ENCODE measurements around the gene PLD2.

The PLD2 gene

GRCh38 chr17:4786106-4786511 is 20.8 kb upstream of the PLD2 start, which contains the start of gene VMO1:
TSS of gene VMO1 (minus strand) at chr17:4786364. CDS start at chr17:4786352, 12 bp downstream.
- no peak for TF ChIP-seq CTCF (IDR thresholded peaks at IDR 0.05)
- TF ChIP-seq ZFX (IDR thresholded peaks at IDR 0.05; ENCODE audit: borderline replicate concordance) = no peak
- H3K27ac ChIP-seq = peak within 1 kb of the TSS; percentile 2; the same call in 1 of the 2 replicates

- TF ChIP-seq CTCF (IDR thresholded peaks at IDR 0.05) (no peak), ZFX (IDR thresholded peaks at IDR 0.05; ENCODE audit: borderline replicate concordance) (no peak)
- H3K27ac ChIP-seq = no peak overlapping the region
Observed at GRCh38 chr17:4786516-4786915, 20.4 kb upstream of the PLD2 start.

DNA sequence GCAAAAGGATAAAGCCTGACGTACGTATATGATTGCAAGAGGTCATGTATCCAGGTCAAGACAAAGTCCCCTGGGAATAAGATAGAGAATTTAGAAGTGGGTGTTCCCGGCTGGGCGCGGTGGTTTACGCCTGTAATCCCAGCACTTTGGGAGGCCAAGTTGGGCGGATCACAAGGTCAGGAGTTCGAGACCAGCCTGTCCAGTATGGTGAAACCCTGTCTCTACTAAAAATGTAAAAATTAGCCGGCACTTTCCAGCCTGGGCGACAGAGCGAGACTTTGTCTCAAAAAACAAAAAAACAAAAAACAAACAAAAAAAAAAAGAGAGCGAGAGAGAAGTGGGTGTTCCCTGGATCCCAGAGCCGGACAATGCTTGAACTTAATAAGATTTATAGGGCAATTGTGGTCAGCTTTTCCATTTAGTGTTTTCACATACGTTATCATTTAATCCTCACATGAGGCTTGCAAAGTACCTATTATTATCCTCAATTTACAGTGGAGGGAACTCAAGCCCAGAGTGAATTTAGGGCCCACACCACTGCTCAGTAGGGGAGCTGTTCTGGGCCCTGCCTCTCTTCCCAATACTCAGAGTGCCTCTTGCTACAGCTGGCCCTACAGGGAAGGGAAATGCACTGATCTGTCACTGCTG is 18.7 kb upstream of the PLD2 start:
- peak overlapping the region; percentile 95 for H3K27ac ChIP-seq
- TF ChIP-seq ZFX (IDR thresholded peaks at IDR 0.05; ENCODE audit: borderline replicate concordance) = no peak
- TF ChIP-seq CTCF (IDR thresholded peaks at IDR 0.05) = no peak

- peak within 1 kb of the TSS; percentile 95 for H3K27ac ChIP-seq
- TF ChIP-seq CTCF (IDR thresholded peaks at IDR 0.05) (no peak), ZFX (IDR thresholded peaks at IDR 0.05; ENCODE audit: borderline replicate concordance) (no peak)
Observed at GRCh38 chr17:4788807-4789700, 17.9 kb upstream of the PLD2 start, which contains the start of gene GLTPD2. TSS of gene GLTPD2 (plus strand) at chr17:4788964. CDS start at chr17:4789012, 48 bp downstream.

DNA sequence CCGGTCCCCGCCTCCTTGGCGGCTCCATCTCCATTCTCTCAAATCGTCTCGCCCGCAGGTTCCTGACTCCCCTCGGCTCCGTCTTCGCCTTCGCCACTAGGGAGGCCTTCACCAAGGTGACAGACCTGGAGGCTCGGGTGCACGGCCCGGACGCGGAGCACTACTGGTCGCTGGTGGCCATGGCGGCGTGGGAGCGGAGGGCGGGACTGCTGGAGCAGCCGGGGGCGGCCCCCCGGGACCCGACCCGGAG is 17.3 kb upstream of the PLD2 start:
- TF ChIP-seq CTCF (IDR thresholded peaks at IDR 0.05) = no peak
- peak overlapping the region; percentile 95 for H3K27ac ChIP-seq

DNA sequence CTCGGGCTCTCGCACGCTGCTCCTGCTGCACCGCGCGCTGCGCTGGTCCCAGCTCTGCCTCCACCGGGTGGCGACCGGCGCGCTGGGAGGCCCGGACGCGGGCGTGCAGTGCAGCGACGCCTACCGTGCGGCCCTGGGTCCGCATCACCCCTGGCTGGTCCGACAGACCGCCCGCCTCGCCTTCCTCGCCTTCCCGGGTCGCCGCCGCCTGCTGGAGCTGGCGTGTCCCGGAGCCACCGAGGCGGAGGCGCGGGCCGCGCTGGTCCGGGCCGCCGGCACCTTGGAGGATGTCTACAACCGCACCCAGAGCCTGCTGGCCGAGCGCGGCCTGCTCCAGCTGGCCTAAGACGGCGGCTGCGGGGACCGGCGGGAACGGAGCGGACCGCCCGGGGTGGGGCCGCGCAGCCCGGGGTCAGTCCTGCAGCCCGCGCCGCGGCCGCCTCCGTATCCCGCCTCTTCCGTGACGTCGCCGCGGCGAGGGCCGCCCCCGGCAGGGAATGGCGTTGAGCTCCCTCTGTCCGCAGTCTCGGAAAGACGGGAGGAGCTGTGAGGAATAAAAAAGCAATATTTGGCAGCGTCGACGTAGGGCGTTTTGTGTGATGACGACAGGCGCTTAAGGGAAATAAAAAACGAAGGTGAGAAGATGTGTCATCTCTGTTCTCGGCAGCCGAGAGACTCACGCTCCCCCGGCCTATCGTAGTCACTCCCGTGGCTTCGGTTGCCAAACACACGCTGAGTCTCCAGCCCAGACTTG is 16.8 kb upstream of the PLD2 start:
- TF ChIP-seq ZFX (IDR thresholded peaks at IDR 0.05; ENCODE audit: borderline replicate concordance) = no peak
- TF ChIP-seq CTCF (IDR thresholded peaks at IDR 0.05) = peak; percentile 91
- H3K27ac ChIP-seq = peak overlapping the region; percentile 95

Data from 22Rv1 (cell line).